ENCODE data around the gene SMAD7. TPM values are rescaled to one million over a fixed set of nuclear protein-coding genes. Genes with fewer than 3 reads are reported as not detected.

Gene SMAD7
- total RNA-seq, result 10 to 100 TPM; 21.2 to 21.6 TPM

GRCh38 chr18:48950536-48951447 lies at the start of gene SMAD7:
Gene SMAD7, minus strand, starts transcription at chr18:48950965. Its CDS starts 541 bp downstream, at chr18:48950424.
- no peak for TF ChIP-seq CTCF (IDR thresholded peaks at IDR 0.05)
- Histone ChIP-seq H3K27me3 (no peaks in the 10 kb centered on the region), H3K9ac (ENCODE audit: low read depth in 2 of 2, low read length in 2 of 2) (peak within 1 kb of the TSS; percentile 95 to 100), H3K27ac (peak within 1 kb of the TSS; percentile 99), H3K36me3 (no peaks in the 10 kb centered on the region), H3K9me3 (no peaks in the 10 kb centered on the region), H3K4me3 (peak within 1 kb of the TSS; percentile 65), H3K4me1 (peaks cover 14% of the 10 kb centered on the region)
- no peak for DNase-seq
- intact Hi-C loops (cut with DNase I), result loop anchor here (10.0 kb wide), 1 partner anchor 176 kb away; no protein-coding TSS in a partner anchor

- no peaks in the 10 kb centered on the region for H3K9me3 ChIP-seq
- H3K27me3 ChIP-seq, result no peaks in the 10 kb centered on the region
- H3K36me3 ChIP-seq, result no peaks in the 10 kb centered on the region
- intact Hi-C loops (cut with DNase I), result no loop called here
- H3K4me3 ChIP-seq, result no peak overlapping the region
- no peak overlapping the region for H3K27ac ChIP-seq
- H3K4me1 ChIP-seq, result peaks cover 7% of the 10 kb centered on the region
- no peak for TF ChIP-seq CTCF (IDR thresholded peaks at IDR 0.05)
- no peak for DNase-seq
- H3K9ac ChIP-seq (ENCODE audit: low read depth in 2 of 2, low read length in 2 of 2), result no peak overlapping the region
These were observed 48.8 kb upstream of the SMAD7 start for GRCh38 chr18:48999569-48999968.

- Histone ChIP-seq H3K27ac (no peak overlapping the region), H3K4me3 (no peak overlapping the region), H3K9ac (ENCODE audit: low read depth in 2 of 2, low read length in 2 of 2) (no peak overlapping the region), H3K9me3 (no peaks in the 10 kb centered on the region), H3K36me3 (no peaks in the 10 kb centered on the region), H3K4me1 (peaks cover 7% of the 10 kb centered on the region), H3K27me3 (no peaks in the 10 kb centered on the region)
- intact Hi-C loops (cut with DNase I), result no loop called here
- DNase-seq, result no peak
- TF ChIP-seq CTCF (IDR thresholded peaks at IDR 0.05), result no peak
These were observed 47.4 kb upstream of the SMAD7 start for GRCh38 chr18:48997985-48998831.

GRCh38 chr18:48997681-48997984 lies 46.9 kb upstream of the SMAD7 start:
- TF ChIP-seq CTCF (IDR thresholded peaks at IDR 0.05), result no peak
- Histone ChIP-seq H3K36me3 (no peaks in the 10 kb centered on the region), H3K9ac (ENCODE audit: low read depth in 2 of 2, low read length in 2 of 2) (peak overlapping the region in 1 of 2 donors; percentile 5), H3K27me3 (no peaks in the 10 kb centered on the region), H3K4me3 (no peak overlapping the region), H3K9me3 (no peaks in the 10 kb centered on the region), H3K27ac (no peak overlapping the region), H3K4me1 (peaks cover 7% of the 10 kb centered on the region)
- no peak for DNase-seq
- intact Hi-C loops (cut with DNase I), result no loop called here

- no peak for DNase-seq
- TF ChIP-seq CTCF (IDR thresholded peaks at IDR 0.05), result no peak
- no peak overlapping the region for H3K27ac ChIP-seq
These were observed 46.2 kb upstream of the SMAD7 start for GRCh38 chr18:48996901-48997463.

More at GRCh38 chr18:48996901-48997463, 46.2 kb upstream of the SMAD7 start:
- no peak overlapping the region for H3K9ac ChIP-seq (ENCODE audit: low read depth in 2 of 2, low read length in 2 of 2)
- H3K36me3 ChIP-seq, result no peaks in the 10 kb centered on the region
- H3K4me3 ChIP-seq, result no peak overlapping the region
- H3K4me1 ChIP-seq, result peaks cover 7% of the 10 kb centered on the region
- H3K27me3 ChIP-seq, result no peaks in the 10 kb centered on the region
- intact Hi-C loops (cut with DNase I), result no loop called here
- H3K9me3 ChIP-seq, result no peaks in the 10 kb centered on the region
